Stimulated activated naive B cell treated with anti-CD40 and anti-IgM and Interleukin-4, amounts not matched to agents 10 μg/mL and 1 μg/mL and 100 μg/mL, for 72 hours (primary cell): ENCODE measurements around the gene SHISA5.
A peak's percentile ranks its signal among the peaks of the same experiment; 100 is the strongest.

Source experiments
- ATAC-seq, 2 donors: fragments of 150-1000 bp; cut with Tn5 transposase; replicated peaks; 2 replicates each; pipeline ENCODE4 v1.10.0; 2021; ENCODE audit warnings: moderate library complexity in 1 of 2
- DNase-seq: peaks from one replicate; pipeline ENCODE4 v3.0.0; 2021
- H3K27ac Mint-ChIP-seq: one replicate; pipeline ENCODE4 v1.8.0; 2022; ENCODE audit warnings: mild to moderate bottlenecking, mixed read lengths
- H3K27me3 Mint-ChIP-seq, 2 donors: one replicate each; pipeline ENCODE4 v1.8.0; 2022; ENCODE audit warnings: mixed read lengths in 2 of 2
- H3K36me3 Mint-ChIP-seq, 2 donors: one replicate each; pipeline ENCODE4 v1.8.0; 2022; ENCODE audit warnings: mixed read lengths in 2 of 2, mild to moderate bottlenecking in 1 of 2
- H3K4me1 Mint-ChIP-seq, 2 donors: one replicate each; pipeline ENCODE4 v1.8.0; 2022; ENCODE audit warnings: mixed read lengths in 2 of 2, mild to moderate bottlenecking in 1 of 2
- H3K4me3 Mint-ChIP-seq, 2 donors: one replicate each; pipeline ENCODE4 v1.8.0; 2022; ENCODE audit warnings: mild to moderate bottlenecking in 2 of 2, mixed read lengths in 2 of 2, moderate library complexity in 1 of 2
- H3K9me3 Mint-ChIP-seq, 2 donors: one replicate each; pipeline ENCODE4 v1.8.0; 2022; ENCODE audit warnings: mixed read lengths in 2 of 2, mild to moderate bottlenecking in 1 of 2

The SHISA5 gene

DNA sequence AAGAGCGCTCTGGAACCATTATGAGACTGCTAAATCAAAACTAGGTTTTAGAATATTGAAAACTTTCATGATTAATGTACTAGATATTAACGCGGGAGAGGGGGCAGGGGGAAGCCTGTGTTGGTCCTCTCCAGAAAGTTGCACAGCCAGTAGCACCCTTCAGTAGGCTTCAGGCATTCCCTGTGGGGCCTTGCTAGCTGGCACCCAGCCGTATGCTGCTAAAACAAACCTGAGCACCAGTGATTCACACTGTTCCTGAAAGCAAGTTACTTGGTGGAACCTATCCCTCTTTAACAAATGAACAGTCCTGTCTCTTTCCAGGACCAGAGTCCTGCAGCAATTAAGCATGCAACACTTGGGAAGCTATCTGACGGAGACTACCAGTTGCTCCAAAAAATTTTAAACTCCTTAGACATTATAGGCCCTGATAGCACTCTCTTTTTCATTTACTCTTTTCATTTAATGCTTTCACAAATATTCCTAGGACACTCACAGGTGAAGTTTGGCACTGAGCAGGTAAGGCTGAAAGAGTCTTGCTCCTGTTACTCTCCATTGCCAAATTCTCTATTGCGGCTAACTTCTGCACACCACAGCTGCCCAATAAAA is 58.6 kb downstream of the SHISA5 start:
- no peak overlapping the region for H3K27ac Mint-ChIP-seq

DNA sequence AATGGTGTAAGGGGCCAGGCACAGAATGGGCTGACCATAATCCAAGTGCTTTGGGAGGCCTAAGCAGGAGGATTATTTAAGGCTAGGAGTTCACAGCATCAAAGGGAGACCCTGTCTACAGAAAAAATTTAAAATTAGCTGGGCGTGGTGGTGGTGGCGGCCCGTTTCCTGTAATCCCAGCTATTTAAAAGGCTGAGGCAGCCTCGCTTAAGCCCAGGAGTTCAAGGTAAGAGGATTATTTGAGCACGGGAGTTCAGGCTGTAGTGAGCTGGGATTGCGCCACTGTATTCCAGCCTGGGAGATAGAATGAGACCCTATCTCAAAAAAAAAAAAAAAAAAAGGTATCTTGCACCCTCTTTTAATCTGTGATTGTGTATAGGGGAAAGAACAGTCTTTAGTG is 62.0 kb downstream of the SHISA5 start:
- Mint-ChIP-seq H3K27ac (peak overlapping the region; percentile 4), H3K9me3 (no peaks in the 10 kb centered on the region), H3K27me3 (no peaks in the 10 kb centered on the region), H3K36me3 (peaks cover 17 to 43% of the 10 kb centered on the region in 2 donors), H3K4me3 (peak overlapping the region; percentile 96 to 100), H3K4me1 (peaks cover 19 to 30% of the 10 kb centered on the region in 2 donors)
- DNase-seq (no peak), ATAC-seq (no peak)

More for the DNA sequence above, 58.6 kb downstream of the SHISA5 start:
- DNase-seq (no peak), ATAC-seq (no peak)
- Mint-ChIP-seq H3K4me3 (peak overlapping the region; percentile 87 to 94), H3K27me3 (no peaks in the 10 kb centered on the region), H3K4me1 (peaks cover 23 to 34% of the 10 kb centered on the region in 2 donors), H3K36me3 (peaks cover 9 to 28% of the 10 kb centered on the region in 2 donors), H3K9me3 (no peaks in the 10 kb centered on the region)

DNA sequence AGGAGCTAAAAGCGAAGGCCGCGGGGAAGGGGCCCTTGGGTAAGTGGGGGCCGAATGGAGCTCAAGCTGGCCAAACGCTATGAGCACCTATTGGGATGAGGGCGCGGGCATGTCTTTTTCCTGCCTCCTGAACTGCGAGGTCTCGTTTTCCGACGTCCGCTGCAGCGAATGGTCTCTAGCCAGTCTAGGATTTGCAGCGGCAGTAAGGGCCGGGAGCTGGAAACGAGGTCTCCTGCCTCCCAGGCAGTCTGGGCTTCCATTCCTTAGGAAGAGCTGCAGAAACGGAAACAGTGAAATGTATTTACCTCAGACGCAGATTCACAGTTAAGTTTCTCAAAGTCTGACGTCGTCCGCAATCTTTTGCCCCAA is 63.4 kb downstream of the SHISA5 start:
- peak overlapping the region; percentile 96 to 100 for H3K4me3 Mint-ChIP-seq
- H3K9me3 Mint-ChIP-seq: no peaks in the 10 kb centered on the region
- DNase-seq (no peak), ATAC-seq (peak; percentile 3 to 5)
- peak overlapping the region; percentile 97 for H3K27ac Mint-ChIP-seq
- no peaks in the 10 kb centered on the region for H3K27me3 Mint-ChIP-seq
- peaks cover 14 to 38% of the 10 kb centered on the region in 2 donors for H3K36me3 Mint-ChIP-seq
- H3K4me1 Mint-ChIP-seq: peaks cover 8 to 21% of the 10 kb centered on the region in 2 donors

DNA sequence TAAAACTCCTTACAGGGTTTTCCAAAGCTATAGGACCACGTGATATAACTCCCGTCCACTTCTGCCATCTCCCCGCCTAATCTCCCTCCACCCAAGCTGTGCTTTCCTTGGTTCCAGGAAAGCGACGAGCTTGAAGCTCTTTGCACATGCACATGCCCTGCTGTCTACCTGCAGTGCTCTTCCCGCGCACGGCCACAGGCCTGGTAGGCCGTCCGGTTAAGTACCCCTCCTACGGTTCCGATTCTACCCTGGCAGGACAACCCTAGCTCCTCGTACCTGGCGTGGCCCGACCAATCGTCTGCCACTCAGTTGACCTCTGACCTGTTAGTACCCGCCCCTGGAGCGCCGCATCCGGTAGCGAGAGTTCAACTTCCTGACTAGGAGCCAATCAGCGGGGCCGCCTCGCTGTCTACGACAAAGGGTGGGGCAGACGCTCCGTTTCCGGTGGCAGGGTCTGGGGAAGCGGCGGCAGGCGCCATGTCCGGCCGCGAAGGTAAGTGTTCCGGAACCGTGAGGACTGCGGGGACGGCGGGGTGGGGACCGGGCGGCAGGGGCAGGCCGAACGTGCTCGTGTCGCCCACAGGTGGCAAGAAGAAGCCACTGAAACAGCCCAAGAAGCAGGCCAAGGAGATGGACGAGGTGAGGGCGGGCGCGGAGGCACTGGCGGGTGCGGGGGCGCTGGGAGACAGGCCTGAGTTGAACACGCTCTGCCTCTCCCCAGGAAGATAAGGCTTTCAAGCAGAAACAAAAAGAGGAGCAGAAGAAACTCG is 64.0 kb downstream of the SHISA5 start, which contains the start of the genes CCDC51 and TMA7:
TSS of gene CCDC51 (minus strand) at position 300 of the 770 bp plus-strand sequence. CDS start 4,991 bp downstream, outside the sequence.
TSS of gene TMA7 (plus strand) at position 438 of the 770 bp plus-strand sequence. CDS start at position 478, 40 bp downstream.
- H3K27ac Mint-ChIP-seq: peak within 1 kb of the TSS; percentile 97
- peak within 1 kb of the TSS; percentile 96 to 100 for H3K4me3 Mint-ChIP-seq
- no peaks in the 10 kb centered on the region for H3K27me3 Mint-ChIP-seq
- no peaks in the 10 kb centered on the region for H3K9me3 Mint-ChIP-seq
- peaks cover 6 to 21% of the 10 kb centered on the region in 2 donors for H3K4me1 Mint-ChIP-seq
- peaks cover 14 to 38% of the 10 kb centered on the region in 2 donors for H3K36me3 Mint-ChIP-seq
- DNase-seq: peak; percentile 97
- ATAC-seq: peak; percentile 97 to 98

DNA sequence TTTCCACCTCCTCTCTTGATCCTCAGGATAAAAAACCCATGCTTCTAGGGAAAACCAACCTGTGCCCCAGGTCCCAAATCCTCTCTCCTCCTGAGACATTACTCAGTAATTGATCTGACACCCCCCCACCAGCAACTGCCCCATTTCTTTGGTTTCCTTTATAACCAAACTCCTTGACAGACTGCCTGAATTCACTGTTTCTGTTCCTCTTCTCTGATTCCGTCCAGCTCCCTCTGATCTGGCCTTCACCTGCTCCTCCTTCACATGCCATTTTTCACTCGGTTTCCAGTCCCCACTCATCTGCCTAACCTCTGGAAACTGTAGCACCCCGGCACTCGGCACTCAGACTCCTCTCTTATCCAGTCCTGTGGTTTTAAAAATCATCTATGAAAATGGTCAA is 66.2 kb downstream of the SHISA5 start:
- no peaks in the 10 kb centered on the region for H3K9me3 Mint-ChIP-seq
- DNase-seq: no peak
- H3K4me3 Mint-ChIP-seq: peak overlapping the region in 1 of 2 donors; percentile 21
- peak overlapping the region; percentile 7 for H3K27ac Mint-ChIP-seq
- H3K27me3 Mint-ChIP-seq: no peaks in the 10 kb centered on the region
- H3K4me1 Mint-ChIP-seq: peaks cover 6 to 19% of the 10 kb centered on the region in 2 donors
- H3K36me3 Mint-ChIP-seq: peaks cover 20 to 46% of the 10 kb centered on the region in 2 donors
- ATAC-seq: no peak

DNA sequence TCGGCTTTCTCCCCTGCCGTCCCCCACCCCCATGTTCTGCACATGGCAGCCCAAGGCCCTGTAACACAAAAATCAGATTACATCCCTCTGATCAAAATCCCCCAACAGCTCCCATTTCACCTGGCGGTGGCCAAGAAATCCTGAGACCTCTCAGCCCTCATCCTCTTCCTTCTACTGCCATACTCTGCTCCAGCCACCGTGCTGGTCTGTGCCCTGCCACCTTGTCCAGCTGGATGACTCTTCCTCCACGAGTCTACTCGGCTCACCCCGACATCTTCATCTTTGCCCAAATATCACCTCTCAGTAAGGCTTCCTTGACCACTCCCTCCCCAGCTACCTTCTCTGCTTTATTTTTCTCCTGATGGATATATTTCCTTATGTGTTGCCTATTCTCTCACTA is 67.1 kb downstream of the SHISA5 start:
- ATAC-seq: no peak
- DNase-seq: no peak
- H3K9me3 Mint-ChIP-seq: no peaks in the 10 kb centered on the region
- no peak overlapping the region for H3K27ac Mint-ChIP-seq
- no peaks in the 10 kb centered on the region for H3K27me3 Mint-ChIP-seq
- H3K36me3 Mint-ChIP-seq: peaks cover 19 to 47% of the 10 kb centered on the region in 2 donors
- peaks cover 6 to 19% of the 10 kb centered on the region in 2 donors for H3K4me1 Mint-ChIP-seq
- no peak overlapping the region for H3K4me3 Mint-ChIP-seq

DNA sequence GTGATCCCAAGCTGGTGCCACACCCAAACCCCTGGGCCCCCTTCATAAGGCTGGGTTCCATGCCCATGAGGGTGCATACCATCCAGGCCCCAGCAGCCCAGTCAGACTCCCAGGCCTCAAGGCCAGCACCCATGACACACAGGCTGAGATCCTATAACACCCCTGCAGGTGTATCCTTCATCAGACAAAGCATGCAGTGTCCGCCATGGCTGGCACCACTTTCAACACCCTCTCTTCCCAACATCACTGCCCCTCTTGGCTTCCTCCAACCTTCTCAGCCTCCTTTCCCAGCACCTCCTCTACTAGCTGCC is 67.5 kb downstream of the SHISA5 start:
- ATAC-seq: no peak
- H3K4me3 Mint-ChIP-seq: no peak overlapping the region
- peaks cover 21 to 50% of the 10 kb centered on the region in 2 donors for H3K36me3 Mint-ChIP-seq
- DNase-seq: no peak
- H3K27me3 Mint-ChIP-seq: no peaks in the 10 kb centered on the region
- peaks cover 6 to 22% of the 10 kb centered on the region in 2 donors for H3K4me1 Mint-ChIP-seq
- H3K9me3 Mint-ChIP-seq: no peaks in the 10 kb centered on the region
- H3K27ac Mint-ChIP-seq: no peak overlapping the region

DNA sequence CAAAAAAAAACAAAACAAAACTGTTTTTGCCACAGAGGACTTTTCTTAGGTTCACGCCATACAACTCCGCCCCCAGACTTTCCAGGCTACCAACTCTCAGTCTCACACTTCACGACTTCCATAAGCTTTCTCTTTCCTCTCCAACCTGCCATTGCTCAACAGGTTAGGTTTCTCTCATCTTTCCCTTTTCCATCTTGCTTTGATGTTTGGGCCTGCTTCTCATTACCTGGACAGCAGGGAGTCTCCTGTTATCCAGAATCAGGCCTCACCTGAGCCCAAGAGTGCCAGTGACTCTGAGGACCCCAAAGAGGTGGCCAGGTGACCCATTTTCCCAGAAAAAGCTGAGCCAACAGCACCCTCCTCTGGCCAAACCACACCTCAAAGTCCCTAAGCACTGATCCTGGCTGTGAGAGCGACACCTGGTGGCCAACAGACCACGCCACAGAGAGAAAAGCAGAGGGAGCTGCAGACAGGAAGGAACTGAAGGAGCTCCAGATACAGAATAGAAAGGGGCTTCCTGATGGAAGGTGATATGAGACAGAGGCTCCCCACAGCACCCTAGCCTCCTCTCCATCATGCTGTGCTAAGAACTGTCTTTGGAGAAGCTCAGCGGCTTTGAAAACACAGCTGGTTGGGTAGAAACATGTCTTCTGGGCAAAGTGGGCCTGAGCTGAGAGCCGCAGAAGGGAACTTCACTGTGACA is 68.0 kb downstream of the SHISA5 start:
- peaks cover 25 to 52% of the 10 kb centered on the region in 2 donors for H3K36me3 Mint-ChIP-seq
- H3K27me3 Mint-ChIP-seq: no peaks in the 10 kb centered on the region
- peak; percentile 69 for DNase-seq
- peak; percentile 33 to 35 for ATAC-seq
- H3K9me3 Mint-ChIP-seq: no peaks in the 10 kb centered on the region
- no peak overlapping the region for H3K27ac Mint-ChIP-seq
- peaks cover 8 to 23% of the 10 kb centered on the region in 2 donors for H3K4me1 Mint-ChIP-seq
- no peak overlapping the region for H3K4me3 Mint-ChIP-seq

DNA sequence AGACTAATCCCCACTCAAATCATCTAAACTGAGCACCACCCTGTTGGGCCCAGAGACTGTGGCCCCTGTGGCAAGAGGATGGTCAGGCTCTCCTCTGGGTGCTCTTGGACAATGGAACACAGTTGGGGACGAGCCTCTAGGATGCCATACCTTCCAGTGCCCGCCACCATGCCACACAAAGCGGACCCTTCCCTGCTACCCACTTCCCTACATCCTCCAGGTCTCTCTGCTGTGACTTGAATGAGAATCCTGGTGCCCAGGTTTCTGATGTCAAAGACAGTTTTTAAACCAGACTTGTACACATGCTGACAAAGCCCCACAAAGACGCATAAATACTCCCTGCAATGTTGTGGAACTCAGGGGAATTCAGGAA is 68.8 kb downstream of the SHISA5 start:
- H3K27me3 Mint-ChIP-seq: peaks cover 4 to 5% of the 10 kb centered on the region in 2 donors
- no peak for ATAC-seq
- H3K4me3 Mint-ChIP-seq: no peak overlapping the region
- no peak overlapping the region for H3K27ac Mint-ChIP-seq
- no peaks in the 10 kb centered on the region for H3K9me3 Mint-ChIP-seq
- no peak for DNase-seq
- peaks cover 14 to 29% of the 10 kb centered on the region in 2 donors for H3K4me1 Mint-ChIP-seq
- peaks cover 23 to 51% of the 10 kb centered on the region in 2 donors for H3K36me3 Mint-ChIP-seq

DNA sequence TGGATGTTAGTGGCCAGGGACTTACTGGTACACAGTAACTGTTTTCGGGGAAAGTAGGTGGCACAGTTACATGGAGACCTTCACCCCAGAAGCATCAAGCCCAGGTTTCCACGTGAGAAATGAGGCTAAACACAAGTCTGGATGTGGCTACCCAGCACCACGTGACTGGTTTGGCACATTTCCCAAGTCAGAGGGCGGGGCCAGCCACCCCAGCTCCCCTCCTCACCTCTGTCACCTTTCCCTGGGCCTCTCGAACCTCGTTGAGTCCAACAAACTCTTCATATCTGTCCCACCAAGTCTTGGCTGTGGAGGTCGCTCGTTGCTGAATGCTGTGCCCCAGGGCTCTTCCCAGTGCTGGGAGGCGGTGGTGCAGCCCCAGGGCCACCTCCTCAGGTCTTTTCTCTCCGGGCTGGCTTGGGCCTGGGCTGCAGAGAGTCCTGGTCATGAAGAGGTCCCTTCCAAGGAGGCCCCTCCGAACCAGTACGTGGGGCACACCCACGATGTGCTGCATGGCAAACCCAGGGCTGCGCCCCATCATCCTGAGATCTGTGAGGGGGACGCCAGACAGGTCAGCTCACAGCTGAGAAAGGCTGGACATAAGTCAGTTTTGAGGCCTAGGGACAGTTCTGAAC is 69.3 kb downstream of the SHISA5 start:
- H3K27me3 Mint-ChIP-seq: peaks cover 9% of the 10 kb centered on the region in 2 donors
- H3K9me3 Mint-ChIP-seq: no peaks in the 10 kb centered on the region
- H3K4me1 Mint-ChIP-seq: peaks cover 15 to 30% of the 10 kb centered on the region in 2 donors
- H3K27ac Mint-ChIP-seq: no peak overlapping the region
- DNase-seq: no peak
- ATAC-seq: no peak
- peaks cover 19 to 46% of the 10 kb centered on the region in 2 donors for H3K36me3 Mint-ChIP-seq
- no peak overlapping the region for H3K4me3 Mint-ChIP-seq

DNA sequence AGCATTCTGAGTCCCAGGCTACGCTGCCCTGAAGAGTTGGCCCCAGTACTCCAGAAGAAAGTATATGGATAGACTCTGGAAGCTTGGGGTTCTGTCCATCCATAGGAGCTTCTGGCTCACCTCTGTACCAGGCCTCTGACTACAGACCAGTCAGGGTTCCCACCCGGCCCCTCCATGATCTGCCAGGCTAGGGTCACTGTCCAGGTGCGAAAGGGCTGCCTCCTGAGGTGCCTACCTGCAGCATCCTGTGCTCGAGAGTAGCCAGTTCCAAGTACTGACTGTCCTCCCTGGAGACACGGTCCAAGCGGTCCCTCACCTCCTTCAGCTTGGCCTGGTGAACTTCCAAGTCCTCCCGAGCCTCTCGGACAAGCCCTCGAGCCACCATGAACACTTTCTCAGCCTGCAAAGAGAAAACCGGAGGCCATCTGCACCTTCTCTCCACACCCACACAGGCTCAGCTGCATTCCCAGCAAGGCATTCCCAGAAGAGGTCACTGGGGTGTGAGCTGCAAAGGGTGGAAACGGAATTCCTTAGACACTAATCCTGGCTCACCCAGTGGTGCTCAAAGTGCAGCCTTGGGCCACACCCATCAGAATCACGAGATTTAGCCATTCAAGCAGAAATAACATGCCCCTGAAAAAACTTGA is 70.4 kb downstream of the SHISA5 start:
- no peak overlapping the region for H3K27ac Mint-ChIP-seq
- no peak for DNase-seq
- peaks cover 19 to 42% of the 10 kb centered on the region in 2 donors for H3K36me3 Mint-ChIP-seq
- H3K27me3 Mint-ChIP-seq: peaks cover 9% of the 10 kb centered on the region in 2 donors
- no peak for ATAC-seq
- no peaks in the 10 kb centered on the region for H3K9me3 Mint-ChIP-seq
- H3K4me1 Mint-ChIP-seq: peaks cover 15 to 24% of the 10 kb centered on the region in 2 donors
- no peak overlapping the region for H3K4me3 Mint-ChIP-seq

DNA sequence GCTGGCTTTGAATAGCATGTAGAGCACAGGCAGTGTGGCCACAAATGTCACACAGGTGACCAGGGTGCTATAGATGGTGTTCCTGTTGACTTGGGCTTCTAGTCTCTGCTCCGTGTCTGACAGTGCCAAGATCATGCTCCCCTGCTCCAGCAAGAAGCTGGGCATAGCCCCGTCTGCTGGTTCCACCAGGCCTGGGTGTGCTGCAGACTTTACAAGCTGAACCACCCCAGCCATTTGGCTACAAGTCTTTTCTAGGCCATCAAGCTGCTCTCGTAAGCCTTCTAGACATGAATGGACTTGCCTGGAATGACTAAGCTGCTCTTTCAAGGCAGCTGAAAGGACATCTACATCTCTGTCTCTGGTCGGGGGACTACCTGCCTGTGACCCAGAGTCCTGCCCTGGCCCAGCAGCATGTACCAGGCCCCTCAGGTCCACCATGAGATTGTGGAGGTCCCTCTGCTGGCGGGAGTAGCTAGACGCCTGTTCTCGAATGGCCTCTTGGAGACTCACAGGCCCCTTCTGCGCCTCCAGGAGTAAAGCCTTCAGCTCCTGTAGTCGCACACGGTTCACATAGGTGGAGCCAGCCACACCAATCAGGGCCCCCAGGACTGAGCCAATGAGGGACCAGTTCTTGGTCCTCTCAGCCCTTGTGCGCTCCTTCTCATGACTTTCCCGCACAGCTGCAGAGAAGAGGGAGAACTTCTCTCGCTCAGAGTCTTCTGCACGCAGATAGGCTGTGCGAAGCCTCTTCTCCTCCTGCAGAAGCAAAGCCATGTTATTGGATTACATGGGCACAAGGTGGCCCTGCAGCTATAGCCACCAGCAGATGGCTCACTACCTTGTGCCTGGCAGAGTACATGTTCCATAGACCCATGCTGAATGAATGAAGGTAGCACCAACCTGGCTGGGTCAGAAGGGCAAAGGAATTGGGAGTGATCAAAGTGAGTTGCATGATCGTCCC is 71.3 kb downstream of the SHISA5 start:
- Mint-ChIP-seq H3K9me3 (no peaks in the 10 kb centered on the region), H3K27me3 (peaks cover 18% of the 10 kb centered on the region in 2 donors), H3K4me1 (peaks cover 16 to 19% of the 10 kb centered on the region in 2 donors), H3K4me3 (no peak overlapping the region), H3K36me3 (peaks cover 19 to 33% of the 10 kb centered on the region in 2 donors), H3K27ac (no peak overlapping the region)
- DNase-seq (no peak), ATAC-seq (no peak)
